ENCODE results near the gene DNAL4. TPM values are rescaled to one million over a fixed set of nuclear protein-coding genes. Genes with fewer than 3 reads are reported as not detected.

Gene DNAL4
- total RNA-seq, 1 donor from 2014 or later: 46.9 TPM

- no peak for DNase-seq (ENCODE audit: low read depth)
- no peaks in the 10 kb centered on the region for H3K27me3 ChIP-seq (ENCODE audit: control insufficient read depth, insufficient read depth, low read length)
- H3K4me3 ChIP-seq (ENCODE audit: low read depth, low read length): no peak overlapping the region
- TF ChIP-seq CTCF (IDR thresholded peaks at IDR 0.05; ENCODE audit: insufficient read depth, low read length, poor library complexity, severe bottlenecking): no peak
- peaks cover 3% of the 10 kb centered on the region for H3K36me3 ChIP-seq (ENCODE audit: control insufficient read depth, insufficient read depth, low read length)
Measured at GRCh38 chr22:38739300-38740055, 54.5 kb downstream of the DNAL4 start.

GRCh38 chr22:38738475-38739070 lies 55.4 kb downstream of the DNAL4 start:
- H3K36me3 ChIP-seq (ENCODE audit: control insufficient read depth, insufficient read depth, low read length): peaks cover 3% of the 10 kb centered on the region
- no peak overlapping the region for H3K4me3 ChIP-seq (ENCODE audit: low read depth, low read length)
- DNase-seq (ENCODE audit: low read depth): no peak
- no peaks in the 10 kb centered on the region for H3K27me3 ChIP-seq (ENCODE audit: control insufficient read depth, insufficient read depth, low read length)
- no peak for TF ChIP-seq CTCF (IDR thresholded peaks at IDR 0.05; ENCODE audit: insufficient read depth, low read length, poor library complexity, severe bottlenecking)

- no peaks in the 10 kb centered on the region for H3K27me3 ChIP-seq (ENCODE audit: control insufficient read depth, insufficient read depth, low read length)
- no peak for TF ChIP-seq CTCF (IDR thresholded peaks at IDR 0.05; ENCODE audit: insufficient read depth, low read length, poor library complexity, severe bottlenecking)
- no peak for DNase-seq (ENCODE audit: low read depth)
- no peak overlapping the region for H3K4me3 ChIP-seq (ENCODE audit: low read depth, low read length)
- H3K36me3 ChIP-seq (ENCODE audit: control insufficient read depth, insufficient read depth, low read length): peaks cover 3% of the 10 kb centered on the region
Measured at GRCh38 chr22:38737302-38738060, 56.5 kb downstream of the DNAL4 start.

GRCh38 chr22:38736257-38736570 lies 57.7 kb downstream of the DNAL4 start:
- no peak for DNase-seq (ENCODE audit: low read depth)
- no peak overlapping the region for H3K4me3 ChIP-seq (ENCODE audit: low read depth, low read length)

GRCh38 chr22:38735465-38736256 lies 58.3 kb downstream of the DNAL4 start:
- Histone ChIP-seq H3K36me3 (ENCODE audit: control insufficient read depth, insufficient read depth, low read length) (peaks cover 4% of the 10 kb centered on the region), H3K27me3 (ENCODE audit: control insufficient read depth, insufficient read depth, low read length) (no peaks in the 10 kb centered on the region), H3K4me3 (ENCODE audit: low read depth, low read length) (no peak overlapping the region)
- TF ChIP-seq CTCF (IDR thresholded peaks at IDR 0.05; ENCODE audit: insufficient read depth, low read length, poor library complexity, severe bottlenecking): no peak
- no peak for DNase-seq (ENCODE audit: low read depth)

More at GRCh38 chr22:38736257-38736570, 57.7 kb downstream of the DNAL4 start:
- TF ChIP-seq CTCF (IDR thresholded peaks at IDR 0.05; ENCODE audit: insufficient read depth, low read length, poor library complexity, severe bottlenecking): no peak
- Histone ChIP-seq H3K36me3 (ENCODE audit: control insufficient read depth, insufficient read depth, low read length) (peaks cover 3% of the 10 kb centered on the region), H3K27me3 (ENCODE audit: control insufficient read depth, insufficient read depth, low read length) (no peaks in the 10 kb centered on the region)
